Neural progenitor cell (in vitro differentiated cells): ENCODE results near the gene ATAD3A. TPM values are rescaled to one million over a fixed set of nuclear protein-coding genes. Genes with fewer than 3 reads are reported as not detected.

Source experiments
- DNase-seq: peaks from one replicate; pipeline ENCODE4 v3.0.0-alpha.2; 2016; ENCODE audit warnings: low spot score
- H2AFZ ChIP-seq: fragments of 200-600 bp; sonication (generic); replicated peaks from 2 replicates; pipeline ENCODE4 v1.6.1; 2016; ENCODE audit warnings: antibody characterized with exemption
- H3F3A ChIP-seq: fragments of 200-600 bp; sonication (generic); 2 replicates; pipeline ENCODE4 v1.6.1; 2016; ENCODE audit warnings: antibody characterized with exemption, low read depth
- H3K27ac ChIP-seq: fragments of 200-600 bp; sonication (generic); 2 replicates; pipeline ENCODE4 v1.5.1; 2016; ENCODE audit warnings: mild to moderate bottlenecking
- H3K27me3 ChIP-seq: fragments of 200-600 bp; sonication (generic); 2 replicates; pipeline ENCODE4 v1.6.1; 2016; ENCODE audit warnings: mild to moderate bottlenecking, moderate library complexity
- H3K36me3 ChIP-seq: fragments of 200-600 bp; sonication (generic); 2 replicates; pipeline ENCODE4 v1.5.1; 2016
- H3K4me1 ChIP-seq: fragments of 200-600 bp; sonication (generic); 2 replicates; pipeline ENCODE4 v1.6.1; 2016; ENCODE audit warnings: mixed run types
- H3K4me2 ChIP-seq: fragments of 200-600 bp; sonication (generic); 2 replicates; pipeline ENCODE4 v1.6.1; 2016
- H3K4me3 ChIP-seq: fragments of 200-600 bp; sonication (generic); 2 replicates; pipeline ENCODE4 v1.5.1; 2016
- H3K79me2 ChIP-seq: fragments of 200-600 bp; sonication (generic); 2 replicates; pipeline ENCODE4 v1.6.1; 2016; ENCODE audit warnings: low read depth
- H3K9ac ChIP-seq: fragments of 200-600 bp; sonication (generic); 2 replicates; pipeline ENCODE4 v1.6.1; 2016
- H3K9me3 ChIP-seq: fragments of 200-600 bp; sonication (generic); 2 replicates; pipeline ENCODE4 v1.5.1; 2016; ENCODE audit warnings: low read depth
- H4K20me1 ChIP-seq: fragments of 200-600 bp; sonication (generic); 2 replicates; pipeline ENCODE4 v1.6.1; 2016; ENCODE audit warnings: low read depth
- H3K27ac Mint-ChIP-seq: 3 replicates; pipeline ENCODE4 v1.8.0; 2021; ENCODE audit warnings: mixed read lengths
- H3K27me3 Mint-ChIP-seq: 2 replicates; pipeline ENCODE4 v1.8.0; 2022; ENCODE audit warnings: low read depth, mild to moderate bottlenecking, inconsistent platforms, moderate library complexity, mixed read lengths; ENCODE audit not compliant: insufficient read depth
- H3K36me3 Mint-ChIP-seq: 3 replicates; pipeline ENCODE4 v1.8.0; 2021; ENCODE audit warnings: mixed read lengths
- H3K4me1 Mint-ChIP-seq: 3 replicates; pipeline ENCODE4 v1.8.0; 2021; ENCODE audit warnings: mixed read lengths
- H3K4me3 Mint-ChIP-seq: 3 replicates; pipeline ENCODE4 v1.8.0; 2021; ENCODE audit warnings: mild to moderate bottlenecking, moderate library complexity, mixed read lengths
- H3K9me3 Mint-ChIP-seq: 3 replicates; pipeline ENCODE4 v1.8.0; 2020; ENCODE audit warnings: mixed read lengths
- CTCF ChIP-seq: fragments of 200-600 bp; sonication (generic); IDR thresholded peaks from 2 replicates; pipeline ENCODE4 v1.5.1; 2017; ENCODE audit warnings: antibody characterized with exemption, mild to moderate bottlenecking
- EZH2 ChIP-seq: fragments of 200-600 bp; sonication (generic); IDR thresholded peaks from 2 replicates; pipeline ENCODE4 v1.6.1; 2017; ENCODE audit warnings: antibody characterized with exemption, mild to moderate bottlenecking, moderate library complexity
- EZH2phosphoT487 ChIP-seq: fragments of 200-600 bp; sonication (generic); IDR thresholded peaks from 2 replicates; pipeline ENCODE4 v1.6.1; 2017; ENCODE audit warnings: antibody characterized with exemption
- total RNA-seq: library from RNA; depleted of rRNA; stranded (reverse); fragments of >200 nt; gene quantifications from 2 replicates; pipeline ENCODE4 v1.2.3, GENCODE V29; 2015; ENCODE audit warnings: low replicate concordance

Gene ATAD3A
- total RNA-seq, 1 donor from 2014 or later, result 7.8 TPM

GRCh38 chr1:1550591-1551432 lies 38.9 kb downstream of the ATAD3A start:
- peak; percentile 28 for DNase-seq
- TF ChIP-seq CTCF (peak; percentile 39), EZH2phosphoT487 (no peak)
- H2AFZ ChIP-seq, result no peak overlapping the region
- peaks cover 30% of the 10 kb centered on the region for H3K79me2 ChIP-seq
- no peak overlapping the region for H3K27ac Mint-ChIP-seq
- H3K9me3 Mint-ChIP-seq, result no peaks in the 10 kb centered on the region
- H3K36me3 ChIP-seq, result no peaks in the 10 kb centered on the region
- peaks cover 7% of the 10 kb centered on the region for H3K27me3 Mint-ChIP-seq
- H3K4me2 ChIP-seq, result no peak overlapping the region
- H3F3A ChIP-seq, result no peaks in the 10 kb centered on the region
- H3K36me3 Mint-ChIP-seq, result no peaks in the 10 kb centered on the region
- no peak overlapping the region for H3K4me3 Mint-ChIP-seq
- no peak overlapping the region for H3K4me3 ChIP-seq
- H3K27ac ChIP-seq, result no peak overlapping the region
- H3K9ac ChIP-seq, result no peak overlapping the region
- no peaks in the 10 kb centered on the region for H3K27me3 ChIP-seq
- H3K4me1 Mint-ChIP-seq, result peaks cover 11% of the 10 kb centered on the region
- H3K4me1 ChIP-seq, result no peaks in the 10 kb centered on the region
- no peaks in the 10 kb centered on the region for H3K9me3 ChIP-seq
- peaks cover 22% of the 10 kb centered on the region for H4K20me1 ChIP-seq

GRCh38 chr1:1551524-1552262 lies 39.7 kb downstream of the ATAD3A start:
- no peak for DNase-seq
- H3K4me2 ChIP-seq, result no peak overlapping the region
- Mint-ChIP-seq H3K27me3 (peaks cover 7% of the 10 kb centered on the region), H3K9me3 (no peaks in the 10 kb centered on the region), H3K36me3 (no peaks in the 10 kb centered on the region), H3K4me1 (peaks cover 14% of the 10 kb centered on the region), H3K4me3 (no peak overlapping the region), H3K27ac (no peak overlapping the region)
- H3K4me1 ChIP-seq, result no peaks in the 10 kb centered on the region
- H3K27me3 ChIP-seq, result no peaks in the 10 kb centered on the region
- H3K9ac ChIP-seq, result no peak overlapping the region
- no peak overlapping the region for H2AFZ ChIP-seq
- TF ChIP-seq EZH2 (no peak), CTCF (no peak), EZH2phosphoT487 (no peak)
- peaks cover 3% of the 10 kb centered on the region for H3F3A ChIP-seq
- no peak overlapping the region for H3K27ac ChIP-seq
- no peaks in the 10 kb centered on the region for H3K36me3 ChIP-seq
- no peaks in the 10 kb centered on the region for H3K9me3 ChIP-seq
- H3K4me3 ChIP-seq, result no peak overlapping the region
- H3K79me2 ChIP-seq, result peaks cover 33% of the 10 kb centered on the region
- peaks cover 22% of the 10 kb centered on the region for H4K20me1 ChIP-seq

GRCh38 chr1:1552263-1552639 lies 40.3 kb downstream of the ATAD3A start:
- Histone ChIP-seq H3K36me3 (no peaks in the 10 kb centered on the region), H3K27ac (peak overlapping the region; percentile 13), H3F3A (peaks cover 3% of the 10 kb centered on the region), H4K20me1 (peaks cover 22% of the 10 kb centered on the region), H3K4me1 (no peaks in the 10 kb centered on the region), H2AFZ (no peak overlapping the region), H3K9ac (no peak overlapping the region), H3K27me3 (no peaks in the 10 kb centered on the region), H3K9me3 (no peaks in the 10 kb centered on the region), H3K4me2 (no peak overlapping the region), H3K4me3 (no peak overlapping the region), H3K79me2 (peaks cover 33% of the 10 kb centered on the region)
- Mint-ChIP-seq H3K9me3 (no peaks in the 10 kb centered on the region), H3K36me3 (no peaks in the 10 kb centered on the region), H3K27ac (no peak overlapping the region), H3K4me1 (peaks cover 14% of the 10 kb centered on the region), H3K27me3 (peaks cover 7% of the 10 kb centered on the region), H3K4me3 (no peak overlapping the region)
- TF ChIP-seq EZH2phosphoT487, result no peak
- no peak for TF ChIP-seq EZH2
- TF ChIP-seq CTCF, result no peak
- no peak for DNase-seq
